NAMALWA (cell line): ENCODE measurements around the gene CFAP99.

Experiments used
- DNase-seq: peaks from one replicate; pipeline ENCODE4 v3.0.0-alpha.2; 2015; ENCODE audit warnings: low spot score

Gene CFAP99

DNA sequence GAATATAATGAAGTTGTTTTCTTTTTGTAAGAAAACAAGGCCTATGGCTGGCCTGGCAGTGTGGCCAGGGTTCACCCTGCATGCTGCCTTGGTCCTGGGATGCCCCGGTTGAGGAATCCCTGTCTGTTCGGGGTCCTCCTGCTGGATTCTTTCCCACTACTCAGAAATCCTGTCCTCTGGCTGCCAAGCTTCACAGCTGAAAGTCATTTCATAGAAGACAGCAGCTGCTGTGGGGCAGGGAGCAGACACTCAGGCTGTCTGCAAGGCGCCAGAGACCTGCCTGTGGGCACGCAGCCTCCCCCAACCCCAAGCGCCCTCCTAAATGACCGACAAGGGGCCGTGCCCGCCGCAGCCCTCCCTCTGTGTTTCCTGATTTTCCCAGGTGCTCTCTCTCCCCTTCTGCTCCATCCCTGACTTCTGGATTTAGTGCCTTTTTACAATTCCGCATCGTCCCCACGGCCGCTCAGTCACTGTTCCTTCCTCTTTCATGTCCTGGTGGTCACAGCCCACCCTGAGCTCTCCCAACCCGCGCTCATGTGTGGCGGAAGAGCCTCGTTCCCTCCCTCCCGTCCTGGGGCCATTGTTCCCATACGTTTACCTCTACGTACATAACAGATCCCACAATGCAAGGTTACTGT is 27.9 kb upstream of the CFAP99 start:
- DNase-seq: no peak

DNA sequence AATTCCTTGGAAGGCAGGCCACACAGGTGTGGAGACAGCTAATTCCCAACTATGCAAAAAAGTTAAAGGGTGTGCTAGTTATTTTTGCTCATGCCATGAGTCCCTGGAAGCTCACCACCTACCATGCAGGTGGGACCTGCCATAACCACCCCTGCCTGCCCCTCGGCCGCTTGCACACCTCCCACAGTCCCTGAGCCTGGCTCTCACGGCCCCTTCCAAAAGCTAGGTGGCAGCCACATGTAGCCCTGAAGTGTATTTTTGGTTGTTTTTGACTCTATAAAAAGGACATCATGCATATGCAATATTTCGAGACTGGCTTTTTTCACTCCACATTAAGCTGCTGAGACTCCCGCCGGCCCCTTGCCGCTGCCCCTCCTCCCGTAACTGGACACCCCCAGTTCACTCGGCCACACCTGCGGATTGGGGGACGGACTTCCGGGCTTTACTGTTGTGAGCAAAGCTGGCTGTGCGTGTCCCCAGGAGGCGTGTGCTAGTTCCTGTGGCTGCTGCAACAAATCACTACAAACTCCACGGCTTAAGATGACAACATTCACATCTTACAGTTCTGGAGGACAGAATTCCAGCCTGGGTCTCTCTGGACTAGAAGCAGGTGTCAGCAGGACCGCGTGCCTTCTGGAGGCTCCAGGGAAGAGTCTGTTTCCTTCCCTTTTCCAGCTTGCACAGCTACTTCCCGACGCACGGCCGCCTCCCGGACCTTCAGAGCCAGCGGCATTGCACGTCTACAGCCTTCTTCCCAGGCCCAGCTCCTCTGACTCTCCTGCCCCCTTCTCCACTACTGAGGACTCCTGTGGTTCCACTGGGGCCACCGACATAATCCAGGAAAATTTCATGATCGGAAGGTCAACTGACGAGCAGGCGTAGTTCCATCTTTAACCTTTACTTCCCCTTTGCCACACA is 25.1 kb upstream of the CFAP99 start:
- peak; percentile 50 for DNase-seq

DNA sequence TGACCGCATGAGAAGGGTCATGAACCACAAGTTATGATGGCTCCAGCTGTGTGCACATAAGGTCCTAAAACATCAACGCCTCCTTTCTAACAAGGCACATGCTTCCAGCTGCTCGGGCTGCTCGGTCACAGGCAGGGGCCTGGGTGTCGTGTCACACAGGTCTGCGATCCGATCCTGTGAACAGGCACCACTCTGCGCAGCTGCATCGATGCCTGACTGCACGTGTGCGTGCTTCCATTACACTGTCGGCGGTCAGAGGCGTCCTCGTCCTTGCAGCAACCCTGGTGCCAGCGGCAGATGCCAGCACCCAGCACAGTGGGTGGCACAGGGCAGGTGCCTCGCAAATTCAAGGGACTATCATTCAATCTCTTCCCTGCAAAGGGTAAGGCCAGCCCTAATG is 24.2 kb upstream of the CFAP99 start:
- no peak for DNase-seq

- no peak for DNase-seq
These were observed 23.7 kb upstream of the CFAP99 start for GRCh38 chr4:2395038-2395437.

DNA sequence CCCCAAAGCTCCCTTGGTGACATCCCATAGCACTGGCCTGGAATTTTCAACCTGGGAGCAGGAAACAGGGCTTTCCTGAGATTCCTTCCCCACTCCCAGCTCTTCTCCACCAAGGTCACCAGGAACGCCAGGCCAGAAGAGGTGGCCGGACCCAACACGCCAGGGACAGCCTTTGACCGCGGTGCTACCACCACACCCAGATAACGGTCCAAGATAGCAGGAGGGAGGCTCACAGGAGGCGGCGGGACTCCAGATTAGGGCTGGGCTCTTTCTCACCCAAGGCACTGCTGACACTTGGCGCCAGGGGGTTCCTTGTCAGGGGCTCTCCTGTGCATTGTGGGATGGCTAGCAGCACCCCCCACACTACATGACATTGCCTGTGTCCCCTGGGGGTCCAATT is 23.2 kb upstream of the CFAP99 start:
- no peak for DNase-seq

DNA sequence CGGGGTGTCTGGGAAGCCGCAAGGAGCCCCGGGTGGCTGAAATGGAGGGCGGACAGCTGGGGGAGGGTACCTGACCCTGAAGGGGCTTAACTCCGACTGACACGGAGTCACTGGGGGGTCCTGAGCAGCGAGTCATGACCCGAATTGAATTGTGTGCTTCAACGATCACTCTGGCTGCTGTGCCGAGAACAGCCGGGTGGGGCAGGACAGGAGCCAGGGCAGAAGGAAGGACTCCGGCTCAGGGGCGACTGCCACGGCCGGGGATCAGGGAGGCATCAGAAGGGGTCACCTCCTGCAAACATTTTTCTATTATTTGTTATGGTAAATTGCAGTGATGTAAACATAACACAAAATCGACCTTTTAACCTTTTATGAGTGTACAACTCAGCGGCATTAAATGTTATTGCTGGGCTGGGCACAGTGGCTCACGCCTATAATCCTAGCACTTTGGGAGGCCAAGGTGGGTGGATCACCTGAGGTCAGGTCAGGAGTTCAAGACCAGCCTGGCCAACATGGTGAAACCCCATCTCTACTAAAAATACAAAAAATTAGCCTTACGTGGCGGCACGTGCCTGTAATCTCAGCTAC is 21.9 kb upstream of the CFAP99 start:
- no peak for DNase-seq

- no peak for DNase-seq
These were observed 21.0 kb upstream of the CFAP99 start for GRCh38 chr4:2397596-2398379.

- DNase-seq: no peak
These were observed 19.5 kb upstream of the CFAP99 start for GRCh38 chr4:2399216-2399615.

DNA sequence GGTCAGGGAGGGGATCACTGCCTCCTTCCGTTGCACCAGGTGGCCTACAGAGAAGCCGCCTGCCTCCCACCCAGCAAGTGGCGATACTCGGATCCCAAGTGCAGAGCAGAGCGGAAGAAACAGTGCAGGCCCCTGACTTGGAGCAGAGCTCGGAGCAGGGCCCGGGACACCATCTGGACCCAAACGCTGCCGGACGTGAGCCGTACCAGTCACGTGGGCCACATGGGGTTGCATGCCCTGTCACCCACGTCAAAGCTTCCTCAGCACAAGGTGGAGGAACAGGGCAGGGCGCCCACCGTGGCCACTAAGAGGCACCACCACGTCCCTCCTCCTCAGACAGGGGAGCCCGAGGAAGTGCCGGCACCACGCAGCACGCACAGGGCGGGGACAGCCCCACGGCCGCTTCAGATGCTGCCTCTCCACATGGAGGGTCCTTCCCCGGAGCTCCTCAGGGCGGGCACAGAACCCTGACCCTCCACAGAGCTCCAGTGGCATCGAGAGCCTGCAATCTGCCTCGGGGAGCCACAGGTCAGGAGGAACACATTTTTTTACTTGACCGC is 19.0 kb upstream of the CFAP99 start:
- DNase-seq: no peak

DNA sequence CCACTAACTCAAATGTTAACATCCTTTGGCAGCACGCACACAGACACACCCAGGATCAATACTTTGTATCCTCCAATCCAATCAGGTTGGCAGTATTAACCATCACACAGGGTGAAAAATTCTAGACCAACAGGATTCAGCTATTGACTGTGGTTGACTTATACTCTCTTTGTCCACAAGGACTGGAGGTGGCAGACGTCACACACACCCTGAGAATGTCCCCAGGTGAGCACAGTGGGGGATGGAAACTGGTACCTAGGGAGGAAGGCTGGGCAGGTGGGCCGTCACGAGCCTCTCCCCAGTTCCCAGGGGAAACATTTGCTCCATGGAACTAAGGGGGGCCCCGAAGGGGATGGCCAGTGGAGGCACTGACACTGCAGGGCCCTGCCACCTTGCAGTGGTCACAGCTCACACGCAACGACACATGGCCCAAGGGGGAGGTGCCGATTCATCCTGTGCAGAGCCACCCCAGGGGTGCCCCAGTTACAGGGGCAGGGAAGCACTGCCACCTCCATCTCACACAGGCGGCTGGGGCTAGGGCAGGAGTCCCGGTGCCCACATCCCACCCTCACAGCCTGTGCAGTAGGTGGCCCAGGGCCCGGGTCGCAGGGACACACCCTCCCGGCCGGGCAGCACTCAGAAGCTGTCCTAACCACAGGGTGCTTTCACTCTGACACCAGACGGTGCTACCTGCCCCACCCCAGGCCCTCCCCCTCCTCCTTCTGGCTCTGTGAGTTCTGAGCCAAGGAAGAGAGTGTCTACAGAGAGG is 17.7 kb upstream of the CFAP99 start:
- no peak for DNase-seq

- DNase-seq: no peak
These were observed 17.2 kb upstream of the CFAP99 start for GRCh38 chr4:2401610-2401983.

DNA sequence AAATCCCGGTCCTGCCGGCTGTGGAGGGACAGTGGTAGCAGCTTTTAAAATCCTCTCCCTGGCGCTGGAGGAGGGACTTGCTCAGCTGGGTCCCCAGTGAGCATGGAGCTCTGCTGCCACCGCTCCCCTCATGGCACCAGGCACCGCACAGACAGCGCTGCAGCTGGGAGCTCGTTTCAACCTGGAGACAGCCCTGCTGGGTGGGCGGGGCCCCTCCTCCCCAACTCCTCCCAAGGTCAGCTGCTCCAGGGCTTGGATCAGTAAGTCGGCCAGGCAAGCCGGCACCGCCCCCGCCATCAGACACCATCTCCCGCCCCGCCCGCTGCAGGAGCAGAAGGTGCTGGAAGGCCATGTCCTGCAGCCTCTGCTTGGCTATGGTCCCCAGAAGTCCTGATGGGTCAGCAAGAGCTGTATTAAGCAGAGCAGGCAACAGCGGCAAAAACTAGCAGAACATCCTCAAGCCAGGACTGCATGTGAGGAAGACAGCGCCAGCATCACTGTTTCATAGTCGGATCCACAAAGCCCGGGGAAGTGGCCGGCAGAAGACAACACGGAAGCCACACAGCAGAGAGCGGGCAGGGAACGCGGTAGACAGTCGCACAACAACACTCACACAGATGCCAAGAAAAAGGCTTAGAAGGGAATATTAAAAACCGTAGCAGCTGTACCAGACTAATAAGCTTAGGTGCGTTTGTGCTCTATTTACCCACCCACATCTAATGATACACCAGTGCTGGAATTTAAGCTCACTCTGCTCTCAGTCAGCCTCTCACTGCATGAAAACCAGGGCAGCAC is 16.5 kb upstream of the CFAP99 start:
- no peak for DNase-seq

- DNase-seq: no peak
These were observed 15.8 kb upstream of the CFAP99 start for GRCh38 chr4:2402941-2403340.

- no peak for DNase-seq
These were observed 12.3 kb upstream of the CFAP99 start for GRCh38 chr4:2406406-2406805.

DNA sequence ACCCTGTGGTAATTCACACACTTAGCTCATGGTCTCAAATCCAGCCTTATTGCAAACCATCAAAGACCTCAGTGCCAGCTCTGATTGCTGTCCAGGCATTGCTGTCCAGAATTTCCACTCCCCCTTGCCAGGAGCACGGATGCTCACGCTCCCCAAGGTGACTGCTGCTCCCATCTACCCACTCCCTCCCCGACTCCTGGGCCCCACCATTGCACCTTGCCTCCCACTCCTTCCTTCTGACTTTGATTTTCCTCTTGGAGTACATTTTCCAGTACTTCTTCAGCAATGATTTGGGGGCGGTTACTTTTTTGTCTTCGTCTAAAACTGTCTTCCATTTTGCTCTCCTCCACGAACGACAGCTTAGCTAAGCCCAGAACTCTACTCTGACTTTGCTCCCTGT is 11.8 kb upstream of the CFAP99 start:
- no peak for DNase-seq

DNA sequence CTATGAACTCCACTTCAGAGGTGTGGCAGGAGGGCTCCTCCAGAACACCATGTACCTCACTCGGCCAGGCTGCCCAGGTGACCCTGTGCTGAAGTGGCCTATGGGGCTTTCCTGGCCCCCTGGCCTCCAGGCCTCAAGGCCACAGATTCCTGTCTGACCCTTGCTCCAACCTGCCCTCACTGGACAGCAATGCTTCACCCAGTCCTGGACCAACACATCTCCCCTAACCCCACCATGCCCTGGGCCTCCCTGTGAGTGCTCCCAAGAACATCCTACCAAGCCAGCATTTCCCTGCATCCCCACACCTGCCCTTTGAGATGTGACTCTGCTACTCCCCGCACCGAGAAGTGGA is 10.8 kb upstream of the CFAP99 start:
- DNase-seq: no peak

GRCh38 chr4:2408401-2408958 is 10.3 kb upstream of the CFAP99 start:
- DNase-seq: peak; percentile 71

GRCh38 chr4:2408976-2409375 is 9.8 kb upstream of the CFAP99 start:
- no peak for DNase-seq

GRCh38 chr4:2409381-2409783 is 9.4 kb upstream of the CFAP99 start:
- DNase-seq: no peak

- DNase-seq: no peak
These were observed 6.8 kb upstream of the CFAP99 start for GRCh38 chr4:2411786-2412510.
